Measurements from ENCODE around the gene NDUFA11. TPM values are rescaled to one million over a fixed set of nuclear protein-coding genes. Genes with fewer than 3 reads are reported as not detected.

The NDUFA11 gene
- polyA plus RNA-seq, 2 donors: 328 to 390 TPM

DNA sequence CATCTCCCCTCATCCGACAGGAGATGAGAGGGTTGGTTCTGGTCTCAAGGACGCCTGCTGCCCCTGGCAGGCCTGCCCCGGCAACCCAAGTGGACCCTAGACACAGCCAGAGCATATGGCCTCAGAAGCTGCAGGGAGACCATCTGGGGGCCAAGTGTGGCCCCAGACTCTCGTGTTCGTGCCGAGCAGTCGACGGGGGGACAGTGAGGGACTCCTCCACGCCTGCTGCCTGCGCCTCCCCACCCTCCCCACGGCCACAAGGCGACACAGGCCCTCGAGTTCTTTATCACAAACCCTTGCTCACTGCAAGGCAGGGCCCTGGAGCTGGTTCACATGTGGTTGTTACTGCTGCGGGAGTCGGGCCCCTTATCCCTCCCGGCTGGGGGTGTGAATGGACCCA, 19.8 kb upstream of the NDUFA11 start:
- H3K27ac ChIP-seq (ENCODE audit: low read depth in 2 of 2, low read length in 1 of 2): no peak overlapping the region
- H3K4me1 ChIP-seq (ENCODE audit: control insufficient read depth in 2 of 2, insufficient read depth in 2 of 2, low read length in 1 of 2): peaks cover 0 to 2% of the 10 kb centered on the region in 2 donors
- no peaks in the 10 kb centered on the region for H3K9me3 ChIP-seq (ENCODE audit: control insufficient read depth in 2 of 2, insufficient read depth in 1 of 2, low read depth in 1 of 2, low read length in 1 of 2)
- H3K4me3 ChIP-seq (ENCODE audit: low read depth in 1 of 2, low read length in 2 of 2): no peak overlapping the region
- 94 to 96% methylated on average over 15 to 16 of the region's 16 CpGs for WGBS, 2 donors
- H3K36me3 ChIP-seq (ENCODE audit: control insufficient read depth in 2 of 2, insufficient read depth in 2 of 2, low read length in 1 of 2): peaks cover 5 to 63% of the 10 kb centered on the region in 2 donors
- no peaks in the 10 kb centered on the region for H3K27me3 ChIP-seq (ENCODE audit: control insufficient read depth in 1 of 2, insufficient read depth in 2 of 2, low read length in 2 of 2)

DNA sequence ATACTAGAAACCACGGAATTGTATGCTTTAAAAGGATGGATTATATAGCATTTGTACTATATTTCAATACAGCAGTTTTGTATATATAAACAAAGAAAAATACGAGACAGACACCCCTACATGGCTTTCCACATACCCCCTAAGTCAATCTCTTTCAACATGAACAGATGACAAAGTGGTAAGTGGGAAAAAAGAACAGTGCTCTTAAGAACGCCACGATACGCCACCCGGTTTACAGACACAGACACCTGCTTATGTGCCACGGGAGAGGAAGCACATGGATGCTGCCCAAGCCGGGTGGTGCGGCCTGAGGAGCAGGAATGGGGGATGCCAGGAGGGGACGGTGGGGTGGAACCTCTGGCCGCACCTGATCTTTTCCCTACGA, 18.6 kb upstream of the NDUFA11 start:
- Histone ChIP-seq H3K4me1 (ENCODE audit: control insufficient read depth in 2 of 2, insufficient read depth in 2 of 2, low read length in 1 of 2) (peaks cover 0 to 2% of the 10 kb centered on the region in 2 donors), H3K4me3 (ENCODE audit: low read depth in 1 of 2, low read length in 2 of 2) (no peak overlapping the region), H3K36me3 (ENCODE audit: control insufficient read depth in 2 of 2, insufficient read depth in 2 of 2, low read length in 1 of 2) (peaks cover 5 to 65% of the 10 kb centered on the region in 2 donors), H3K27me3 (ENCODE audit: control insufficient read depth in 1 of 2, insufficient read depth in 2 of 2, low read length in 2 of 2) (no peaks in the 10 kb centered on the region), H3K27ac (ENCODE audit: low read depth in 2 of 2, low read length in 1 of 2) (no peak overlapping the region), H3K9me3 (ENCODE audit: control insufficient read depth in 2 of 2, insufficient read depth in 1 of 2, low read depth in 1 of 2, low read length in 1 of 2) (no peaks in the 10 kb centered on the region)
- WGBS, 2 donors: 90 to 93% methylated on average over 12 of the region's 12 CpGs

DNA sequence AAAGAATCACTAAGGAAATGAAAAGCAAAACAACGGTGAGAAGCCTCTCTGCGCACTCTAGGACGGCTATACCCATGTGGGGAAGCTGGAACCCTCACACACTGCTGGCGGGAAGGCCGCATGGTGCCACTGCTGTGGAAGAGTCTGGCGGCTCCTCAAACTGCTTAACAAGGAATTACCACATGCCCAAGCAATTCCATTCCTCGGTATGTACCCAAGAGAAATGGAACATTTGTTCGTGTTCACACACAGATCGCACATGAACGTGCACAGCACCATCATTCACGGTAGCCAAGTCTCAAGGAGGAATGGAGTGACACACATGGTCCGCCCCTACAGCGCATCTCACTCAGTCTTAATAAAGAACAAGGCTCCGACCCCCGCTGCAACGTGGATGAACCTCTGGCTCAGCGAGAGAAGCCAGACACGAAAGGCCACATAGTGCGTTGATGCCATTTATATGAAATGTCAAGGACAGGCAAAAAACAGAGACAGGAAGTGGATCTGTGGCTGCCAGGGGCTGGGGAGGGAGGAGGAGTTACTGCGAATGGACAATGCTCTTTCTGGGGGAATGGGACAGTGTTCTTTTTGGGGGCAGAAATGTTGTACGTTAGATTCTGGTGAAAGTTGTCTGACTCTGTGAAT, 18.0 kb upstream of the NDUFA11 start:
- Histone ChIP-seq H3K36me3 (ENCODE audit: control insufficient read depth in 2 of 2, insufficient read depth in 2 of 2, low read length in 1 of 2) (peaks cover 6 to 64% of the 10 kb centered on the region in 2 donors), H3K4me3 (ENCODE audit: low read depth in 1 of 2, low read length in 2 of 2) (no peak overlapping the region), H3K27ac (ENCODE audit: low read depth in 2 of 2, low read length in 1 of 2) (no peak overlapping the region), H3K4me1 (ENCODE audit: control insufficient read depth in 2 of 2, insufficient read depth in 2 of 2, low read length in 1 of 2) (peaks cover 0 to 2% of the 10 kb centered on the region in 2 donors), H3K27me3 (ENCODE audit: control insufficient read depth in 1 of 2, insufficient read depth in 2 of 2, low read length in 2 of 2) (no peaks in the 10 kb centered on the region), H3K9me3 (ENCODE audit: control insufficient read depth in 2 of 2, insufficient read depth in 1 of 2, low read depth in 1 of 2, low read length in 1 of 2) (no peaks in the 10 kb centered on the region)
- WGBS, 2 donors: 89% methylated on average over 21 of the region's 21 CpGs

DNA sequence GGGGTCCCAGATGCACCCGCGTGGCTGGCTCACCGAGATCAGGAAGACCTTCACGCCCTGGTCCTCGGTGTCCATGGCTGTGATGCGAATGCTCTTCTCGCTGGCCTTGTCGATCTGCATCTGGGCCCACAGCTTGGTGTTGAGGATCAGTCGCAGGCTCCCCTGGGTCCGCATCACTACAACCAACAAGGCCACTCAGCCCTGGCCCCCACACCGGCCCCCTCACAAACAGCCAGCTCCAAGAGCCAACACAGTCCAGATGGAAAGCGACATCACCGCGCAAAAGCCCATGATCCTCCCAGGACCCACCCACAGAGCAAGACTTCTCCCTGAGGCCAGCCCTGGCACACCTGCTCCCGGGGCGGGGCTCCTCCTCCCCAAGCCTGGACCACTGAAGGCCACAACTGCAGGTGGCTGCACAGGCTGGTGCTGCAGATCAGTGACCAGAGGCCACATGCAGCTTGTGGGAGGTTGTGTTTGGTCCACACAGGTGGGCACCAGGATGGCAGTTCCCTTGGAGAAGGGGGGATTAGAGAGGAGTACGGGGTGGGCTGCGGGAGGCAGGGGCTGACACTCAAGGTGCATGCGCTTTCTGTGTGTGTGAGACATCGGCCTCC, 15.0 kb upstream of the NDUFA11 start:
- 97% methylated on average over 20 of the region's 20 CpGs for WGBS, 2 donors
- Histone ChIP-seq H3K27me3 (ENCODE audit: control insufficient read depth in 1 of 2, insufficient read depth in 2 of 2, low read length in 2 of 2) (no peaks in the 10 kb centered on the region), H3K4me3 (ENCODE audit: low read depth in 1 of 2, low read length in 2 of 2) (no peak overlapping the region), H3K27ac (ENCODE audit: low read depth in 2 of 2, low read length in 1 of 2) (no peak overlapping the region), H3K4me1 (ENCODE audit: control insufficient read depth in 2 of 2, insufficient read depth in 2 of 2, low read length in 1 of 2) (peaks cover 8 to 15% of the 10 kb centered on the region in 2 donors), H3K9me3 (ENCODE audit: control insufficient read depth in 2 of 2, insufficient read depth in 1 of 2, low read depth in 1 of 2, low read length in 1 of 2) (no peaks in the 10 kb centered on the region), H3K36me3 (ENCODE audit: control insufficient read depth in 2 of 2, insufficient read depth in 2 of 2, low read length in 1 of 2) (peaks cover 8 to 60% of the 10 kb centered on the region in 2 donors)

DNA sequence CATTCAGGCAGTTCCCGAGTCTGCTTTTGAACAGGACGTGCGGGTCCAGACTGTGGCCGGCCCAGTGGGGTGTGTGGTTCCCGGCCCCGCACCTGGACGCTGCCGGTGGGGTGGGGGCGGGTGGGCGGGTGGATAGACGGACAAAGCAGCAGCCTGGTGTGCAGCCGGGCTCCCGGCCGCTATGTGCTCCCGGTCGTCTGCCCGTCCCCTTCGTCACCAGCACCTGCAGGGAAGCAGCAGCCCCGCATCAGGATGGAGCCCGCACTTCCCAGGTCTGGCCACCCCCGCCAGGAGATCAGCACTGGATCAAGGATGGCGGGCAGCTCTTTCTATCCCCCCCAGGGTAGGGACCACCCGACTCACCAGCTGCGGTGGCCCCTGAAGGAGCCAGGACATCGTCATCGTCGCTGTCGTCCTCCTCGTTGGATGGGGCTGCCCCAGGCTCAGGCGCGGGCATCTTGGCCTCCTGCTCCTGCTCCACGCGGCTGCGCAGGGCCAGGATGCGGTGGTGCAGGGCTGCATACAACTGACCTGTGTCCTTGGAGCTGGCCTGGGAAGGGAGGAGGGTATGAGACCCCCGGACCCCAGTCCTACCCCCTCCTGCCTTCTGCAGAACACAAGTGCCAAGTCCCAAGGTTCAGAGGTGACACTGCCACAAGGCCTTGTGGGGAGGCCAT, 14.0 kb upstream of the NDUFA11 start:
- 90 to 91% methylated on average over 32 to 36 of the region's 36 CpGs for WGBS, 2 donors

DNA sequence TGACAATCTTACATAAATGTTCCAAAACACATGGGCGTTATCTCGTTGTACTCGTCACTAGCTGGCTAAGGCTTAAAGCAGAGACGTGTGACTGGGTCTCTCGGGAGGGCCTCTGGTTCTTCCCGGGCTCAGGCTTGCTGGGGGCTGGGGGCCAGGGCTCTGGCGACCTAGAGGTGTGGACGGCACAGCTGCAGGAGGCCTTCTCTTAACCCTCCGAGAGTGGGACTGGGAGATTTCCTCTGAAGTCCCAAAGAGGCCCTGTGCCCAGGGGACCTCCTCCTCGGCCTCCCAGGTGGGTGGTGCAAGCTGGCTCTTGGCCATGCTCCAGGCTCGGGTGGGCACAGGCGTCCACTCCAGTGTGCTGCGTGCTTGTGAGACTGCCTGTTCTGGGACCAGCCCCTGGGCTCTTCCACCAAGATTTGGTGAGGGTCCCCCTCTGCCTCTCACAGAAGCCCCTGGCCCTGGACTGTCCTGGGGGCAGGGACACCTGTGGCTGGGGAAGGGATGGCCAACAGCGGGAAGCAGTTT, 12.7 kb upstream of the NDUFA11 start:
- WGBS, 2 donors: 66 to 70% methylated on average over 14 of the region's 14 CpGs
- no peak overlapping the region for H3K27ac ChIP-seq (ENCODE audit: low read depth in 2 of 2, low read length in 1 of 2)
- H3K36me3 ChIP-seq (ENCODE audit: control insufficient read depth in 2 of 2, insufficient read depth in 2 of 2, low read length in 1 of 2): peaks cover 8 to 46% of the 10 kb centered on the region in 2 donors

More for the DNA sequence above, 14.0 kb upstream of the NDUFA11 start:
- Histone ChIP-seq H3K27ac (ENCODE audit: low read depth in 2 of 2, low read length in 1 of 2) (no peak overlapping the region), H3K36me3 (ENCODE audit: control insufficient read depth in 2 of 2, insufficient read depth in 2 of 2, low read length in 1 of 2) (peaks cover 8 to 54% of the 10 kb centered on the region in 2 donors), H3K27me3 (ENCODE audit: control insufficient read depth in 1 of 2, insufficient read depth in 2 of 2, low read length in 2 of 2) (no peaks in the 10 kb centered on the region), H3K4me1 (ENCODE audit: control insufficient read depth in 2 of 2, insufficient read depth in 2 of 2, low read length in 1 of 2) (peaks cover 8 to 15% of the 10 kb centered on the region in 2 donors), H3K9me3 (ENCODE audit: control insufficient read depth in 2 of 2, insufficient read depth in 1 of 2, low read depth in 1 of 2, low read length in 1 of 2) (no peaks in the 10 kb centered on the region), H3K4me3 (ENCODE audit: low read depth in 1 of 2, low read length in 2 of 2) (no peak overlapping the region)

DNA sequence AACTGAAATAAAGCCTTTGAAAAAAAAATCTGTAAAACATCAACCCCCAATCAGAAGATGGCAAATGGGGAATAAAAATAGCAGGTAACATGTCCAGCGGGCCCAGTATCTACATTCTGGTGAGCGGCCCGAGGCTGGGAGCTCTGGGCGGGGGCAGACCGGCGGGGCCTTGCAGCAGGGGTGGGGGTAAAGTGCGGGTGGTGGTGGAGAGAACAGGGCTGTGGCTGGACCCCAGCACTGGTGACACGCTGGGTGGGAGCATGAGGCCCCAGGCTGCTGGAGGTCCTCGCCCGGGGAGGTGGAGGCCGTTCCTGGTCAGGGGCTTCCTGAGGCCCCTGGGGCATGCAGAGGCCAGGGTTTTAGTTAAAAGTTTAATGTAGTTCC, 12.2 kb upstream of the NDUFA11 start:
- Histone ChIP-seq H3K9me3 (ENCODE audit: control insufficient read depth in 2 of 2, insufficient read depth in 1 of 2, low read depth in 1 of 2, low read length in 1 of 2) (no peaks in the 10 kb centered on the region), H3K27me3 (ENCODE audit: control insufficient read depth in 1 of 2, insufficient read depth in 2 of 2, low read length in 2 of 2) (no peaks in the 10 kb centered on the region), H3K4me3 (ENCODE audit: low read depth in 1 of 2, low read length in 2 of 2) (no peak overlapping the region), H3K4me1 (ENCODE audit: control insufficient read depth in 2 of 2, insufficient read depth in 2 of 2, low read length in 1 of 2) (peaks cover 8 to 15% of the 10 kb centered on the region in 2 donors), H3K36me3 (ENCODE audit: control insufficient read depth in 2 of 2, insufficient read depth in 2 of 2, low read length in 1 of 2) (peaks cover 8 to 42% of the 10 kb centered on the region in 2 donors), H3K27ac (ENCODE audit: low read depth in 2 of 2, low read length in 1 of 2) (no peak overlapping the region)
- 77 to 89% methylated on average over 11 of the region's 11 CpGs for WGBS, 2 donors

More for the DNA sequence above, 12.7 kb upstream of the NDUFA11 start:
- Histone ChIP-seq H3K27me3 (ENCODE audit: control insufficient read depth in 1 of 2, insufficient read depth in 2 of 2, low read length in 2 of 2) (no peaks in the 10 kb centered on the region), H3K9me3 (ENCODE audit: control insufficient read depth in 2 of 2, insufficient read depth in 1 of 2, low read depth in 1 of 2, low read length in 1 of 2) (no peaks in the 10 kb centered on the region), H3K4me3 (ENCODE audit: low read depth in 1 of 2, low read length in 2 of 2) (no peak overlapping the region), H3K4me1 (ENCODE audit: control insufficient read depth in 2 of 2, insufficient read depth in 2 of 2, low read length in 1 of 2) (peaks cover 8 to 15% of the 10 kb centered on the region in 2 donors)

DNA sequence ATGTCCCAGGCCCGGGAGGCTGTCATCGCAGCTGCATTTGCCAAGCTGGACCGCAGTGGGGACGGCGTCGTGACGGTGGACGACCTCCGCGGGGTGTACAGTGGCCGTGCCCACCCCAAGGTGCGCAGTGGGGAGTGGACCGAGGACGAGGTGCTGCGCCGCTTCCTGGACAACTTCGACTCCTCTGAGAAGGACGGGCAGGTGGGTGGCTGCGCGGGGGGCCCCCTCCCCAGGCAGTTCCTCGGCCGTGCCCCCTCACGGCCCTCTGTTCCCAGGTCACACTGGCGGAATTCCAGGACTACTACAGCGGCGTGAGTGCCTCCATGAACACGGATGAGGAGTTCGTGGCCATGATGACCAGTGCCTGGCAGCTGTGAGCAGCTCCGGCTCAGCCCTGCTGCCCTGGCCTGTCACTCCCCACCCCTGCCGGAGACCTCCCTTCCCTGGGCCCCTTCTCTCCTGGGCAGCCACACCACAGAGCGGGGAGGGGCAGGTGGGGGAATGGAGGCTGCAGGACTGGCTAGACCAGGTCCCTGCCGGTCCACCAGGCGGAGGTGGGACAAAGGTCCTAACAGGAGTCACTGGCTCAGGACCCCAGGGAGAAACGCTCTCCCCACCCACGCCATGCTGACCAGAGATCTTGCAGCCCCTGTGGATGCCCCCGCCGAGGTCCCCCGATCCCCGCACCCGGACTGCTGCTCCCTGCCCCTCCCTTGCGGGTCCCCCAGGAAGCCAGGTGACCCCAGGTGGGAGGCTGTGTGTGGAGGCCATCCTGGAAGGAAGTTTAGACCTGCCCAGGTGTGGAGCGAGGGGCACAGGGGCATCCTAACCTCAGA, 11.6 kb upstream of the NDUFA11 start:
- Histone ChIP-seq H3K4me1 (ENCODE audit: control insufficient read depth in 2 of 2, insufficient read depth in 2 of 2, low read length in 1 of 2) (peaks cover 8 to 15% of the 10 kb centered on the region in 2 donors), H3K27me3 (ENCODE audit: control insufficient read depth in 1 of 2, insufficient read depth in 2 of 2, low read length in 2 of 2) (no peaks in the 10 kb centered on the region), H3K4me3 (ENCODE audit: low read depth in 1 of 2, low read length in 2 of 2) (no peak overlapping the region), H3K36me3 (ENCODE audit: control insufficient read depth in 2 of 2, insufficient read depth in 2 of 2, low read length in 1 of 2) (peaks cover 8 to 42% of the 10 kb centered on the region in 2 donors), H3K9me3 (ENCODE audit: control insufficient read depth in 2 of 2, insufficient read depth in 1 of 2, low read depth in 1 of 2, low read length in 1 of 2) (no peaks in the 10 kb centered on the region), H3K27ac (ENCODE audit: low read depth in 2 of 2, low read length in 1 of 2) (no peak overlapping the region)
- WGBS, 2 donors: 74 to 84% methylated on average over 42 of the region's 42 CpGs

DNA sequence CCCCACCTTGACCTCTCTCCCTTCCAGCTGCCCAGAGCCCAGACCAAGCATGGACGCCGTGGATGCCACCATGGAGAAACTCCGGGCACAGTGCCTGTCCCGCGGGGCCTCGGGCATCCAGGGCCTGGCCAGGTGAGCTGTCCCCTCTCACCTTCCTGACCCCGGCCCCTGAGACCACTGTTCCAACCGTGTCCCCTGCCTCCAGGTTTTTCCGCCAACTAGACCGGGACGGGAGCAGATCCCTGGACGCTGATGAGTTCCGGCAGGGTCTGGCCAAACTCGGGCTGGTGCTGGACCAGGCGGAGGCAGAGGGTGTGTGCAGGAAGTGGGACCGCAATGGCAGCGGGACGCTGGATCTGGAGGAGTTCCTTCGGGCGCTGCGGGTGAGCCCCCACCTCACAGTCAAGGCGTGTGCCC, 10.8 kb upstream of the NDUFA11 start:
- peak overlapping the region in 1 of 2 donors; percentile 22 for H3K27ac ChIP-seq (ENCODE audit: low read depth in 2 of 2, low read length in 1 of 2)
- H3K36me3 ChIP-seq (ENCODE audit: control insufficient read depth in 2 of 2, insufficient read depth in 2 of 2, low read length in 1 of 2): peaks cover 8 to 42% of the 10 kb centered on the region in 2 donors
- peaks cover 8 to 19% of the 10 kb centered on the region in 2 donors for H3K4me1 ChIP-seq (ENCODE audit: control insufficient read depth in 2 of 2, insufficient read depth in 2 of 2, low read length in 1 of 2)
- no peak overlapping the region for H3K4me3 ChIP-seq (ENCODE audit: low read depth in 1 of 2, low read length in 2 of 2)
- H3K9me3 ChIP-seq (ENCODE audit: control insufficient read depth in 2 of 2, insufficient read depth in 1 of 2, low read depth in 1 of 2, low read length in 1 of 2): no peaks in the 10 kb centered on the region
- H3K27me3 ChIP-seq (ENCODE audit: control insufficient read depth in 1 of 2, insufficient read depth in 2 of 2, low read length in 2 of 2): no peaks in the 10 kb centered on the region
- WGBS, 2 donors: 63% methylated on average over 22 of the region's 22 CpGs

Measured in esophagus (tissue), 2 donors.